MM.1S (cell line): ENCODE measurements around the gene TMEM114.

ENCODE experiments used
- CTCF ChIP-seq: fragments of 300-600 bp; sonication (generic); IDR thresholded peaks from 2 replicates; pipeline ENCODE4 v1.5.1; 2016; ENCODE audit warnings: antibody characterized with exemption, low read length, mixed read lengths
- EZH2 ChIP-seq: fragments of 300-600 bp; sonication (generic); optimal IDR thresholded peaks from 2 replicates; pipeline ENCODE3; 2017; ENCODE audit warnings: low read depth, mild to moderate bottlenecking, antibody characterized with exemption, low read length, mixed read lengths

GRCh38 chr16:8564934-8565345, 25.4 kb downstream of the TMEM114 start:
- TF ChIP-seq CTCF (no peak), EZH2 (no peak)
